Esophagus mucosa (tissue), 1 donor: ENCODE measurements around the gene FAM187B. TPM values are rescaled to one million over a fixed set of nuclear protein-coding genes. Genes with fewer than 3 reads are reported as not detected.
A peak's percentile ranks its signal among the peaks of the same experiment; 100 is the strongest.

ENCODE experiments used
- ATAC-seq: fragments of 200-7000 bp; cut with Tn5 transposase; one replicate; pipeline ENCODE4 v1.9.1; 2020
- total RNA-seq: library from RNA; stranded (reverse); gene quantifications from one replicate; pipeline ENCODE4 v1.2.4, GENCODE V29; 2023
- donor health status: DM: yes; HTN: yes; CAD: no.

The FAM187B gene
- not detected for total RNA-seq

DNA sequence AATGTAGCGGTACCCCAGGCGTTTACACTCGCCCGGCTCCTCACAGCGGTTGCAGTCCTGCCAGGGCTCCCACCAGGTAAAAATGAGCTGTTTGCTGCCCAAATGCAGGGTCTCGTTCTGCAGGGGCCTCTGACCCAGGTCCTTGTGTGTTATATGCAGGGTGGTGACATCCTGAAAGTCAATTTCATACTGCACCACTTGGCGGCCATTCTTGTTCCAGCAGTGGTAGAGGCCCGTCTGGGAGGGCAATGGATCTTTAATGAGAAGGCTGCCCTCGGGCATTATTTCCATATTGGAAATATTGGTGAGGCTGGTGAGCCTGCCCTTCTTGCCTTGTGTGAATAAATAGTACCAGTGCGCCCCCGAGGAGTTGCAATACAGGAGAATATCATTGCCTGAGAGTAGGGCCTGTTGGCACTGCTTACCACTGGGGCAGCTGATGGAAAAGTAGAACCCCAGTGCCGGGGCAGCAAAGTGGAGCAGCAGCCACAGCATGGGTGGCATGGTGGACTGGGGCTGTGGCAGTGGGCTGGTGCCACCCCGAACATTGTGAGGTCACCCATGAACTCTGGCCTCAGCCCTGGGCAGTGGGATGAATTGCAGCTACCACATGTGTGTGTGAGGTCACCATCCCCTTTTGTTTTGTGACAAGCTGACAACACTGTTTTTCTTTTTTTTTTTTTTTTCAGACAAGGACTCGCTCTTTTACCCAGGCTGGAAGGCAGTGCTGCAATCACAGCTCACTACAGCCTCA is at the start of gene FAM187B:
TSS of gene FAM187B (minus strand) at position 563 of the 754 bp plus-strand sequence. CDS start at position 504, 59 bp downstream.
- no peak for ATAC-seq

DNA sequence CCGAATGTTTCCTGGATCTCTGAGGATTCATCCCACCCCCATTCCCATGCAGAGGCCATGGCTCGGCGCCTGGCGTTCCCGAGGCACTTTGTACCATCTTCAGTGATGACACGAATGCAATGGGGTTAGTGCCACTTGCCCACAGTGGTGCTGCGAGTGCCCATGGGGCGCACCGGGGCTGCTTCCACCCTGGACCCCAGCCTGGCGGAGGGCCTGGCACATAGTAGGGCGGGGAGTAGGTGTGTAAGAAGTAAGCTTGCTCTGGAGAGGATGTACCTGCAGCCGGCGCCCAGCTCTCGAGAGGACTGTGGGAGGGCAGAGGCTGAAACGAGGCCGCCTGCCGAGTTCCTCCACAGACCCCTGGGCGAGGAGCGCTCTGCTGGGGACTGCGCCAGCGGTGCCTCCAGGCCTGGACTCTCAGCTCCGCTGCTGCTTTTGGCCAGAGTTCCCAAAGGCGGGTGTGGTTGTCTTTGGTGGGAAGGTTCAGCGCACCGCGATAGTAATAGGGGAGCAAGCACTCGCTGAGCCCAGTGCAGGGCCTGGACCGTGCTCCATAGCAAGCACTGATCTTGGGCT is 48.3 kb upstream of the FAM187B start:
- ATAC-seq: no peak

DNA sequence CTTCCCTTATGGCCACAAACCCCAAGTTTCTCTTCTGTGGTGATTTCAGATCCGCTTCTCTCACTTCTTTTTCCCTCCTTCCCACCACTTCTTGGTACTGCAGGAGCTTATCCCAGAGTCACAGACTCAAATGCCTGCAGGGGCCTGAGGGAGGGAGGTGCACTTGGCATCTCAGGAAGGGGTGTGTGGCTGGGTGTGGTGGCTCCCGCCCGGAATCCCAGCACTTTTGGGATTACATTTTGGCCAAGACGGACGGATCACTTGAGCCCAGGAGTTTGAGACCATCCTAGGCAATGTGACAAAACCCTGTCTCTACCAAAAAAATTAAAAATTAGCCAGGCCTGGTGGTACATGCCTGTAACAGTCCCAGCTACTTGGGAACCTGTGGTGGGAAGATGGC is 45.8 kb upstream of the FAM187B start:
- ATAC-seq: no peak

DNA sequence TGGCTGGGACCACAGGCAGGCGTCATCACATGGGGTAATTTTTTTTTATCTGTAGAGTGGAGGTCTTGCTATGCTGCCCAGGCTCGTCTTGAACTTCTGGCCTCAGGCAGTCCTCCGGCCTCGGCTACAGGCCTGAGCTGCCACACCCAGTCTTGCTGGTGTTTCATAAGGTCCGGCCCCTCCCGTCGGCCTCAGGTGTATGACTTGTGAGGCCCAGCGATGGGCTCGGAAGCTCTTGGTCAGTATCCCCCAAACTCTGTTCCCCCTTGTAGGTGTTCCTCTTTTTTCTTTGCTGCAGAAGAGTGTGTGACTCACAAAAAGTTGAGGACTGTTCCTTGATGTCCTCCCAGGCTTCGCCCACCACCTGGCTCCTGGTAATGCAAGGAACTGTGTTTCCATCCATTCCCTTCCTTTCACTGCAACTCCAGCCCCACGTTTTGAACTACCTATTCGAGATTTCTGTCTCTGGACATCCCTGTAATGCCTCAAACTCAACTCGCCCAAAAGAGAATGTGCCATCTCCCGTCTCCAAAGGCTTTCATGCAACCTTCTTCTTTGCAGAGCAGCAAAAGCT is 45.2 kb upstream of the FAM187B start:
- ATAC-seq: no peak

GRCh38 chr19:35272954-35273649 is 44.6 kb upstream of the FAM187B start:
- ATAC-seq: no peak

DNA sequence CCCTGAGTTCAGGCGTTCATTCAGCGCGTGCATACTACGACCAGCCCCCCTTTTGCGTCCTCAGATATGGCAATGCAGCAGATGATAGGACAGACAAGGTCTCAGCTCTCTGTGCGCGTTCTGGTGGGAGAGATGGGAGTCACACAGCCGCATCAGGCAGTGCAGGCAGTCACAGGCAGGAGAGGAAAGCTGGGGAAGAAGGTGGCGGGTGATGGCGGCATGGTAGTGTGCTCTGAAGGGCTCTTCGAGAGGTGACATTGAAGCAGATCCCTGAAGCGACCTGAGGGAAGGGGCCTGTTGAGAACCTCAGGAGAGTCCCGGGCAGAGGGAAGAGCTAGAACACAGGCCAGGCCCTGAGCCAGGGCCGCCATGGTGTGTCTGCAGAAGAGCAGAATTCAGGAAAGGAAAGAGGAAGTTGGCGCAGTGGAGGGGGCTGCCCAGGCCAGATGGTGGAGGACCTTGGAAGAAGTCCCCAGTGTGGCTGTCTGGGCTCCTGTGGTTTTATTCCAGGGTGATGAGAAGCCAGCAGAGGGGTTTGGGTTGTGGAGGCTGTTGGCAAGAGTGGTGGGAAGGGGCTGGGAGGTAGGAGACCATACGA is 43.7 kb upstream of the FAM187B start:
- ATAC-seq: no peak

DNA sequence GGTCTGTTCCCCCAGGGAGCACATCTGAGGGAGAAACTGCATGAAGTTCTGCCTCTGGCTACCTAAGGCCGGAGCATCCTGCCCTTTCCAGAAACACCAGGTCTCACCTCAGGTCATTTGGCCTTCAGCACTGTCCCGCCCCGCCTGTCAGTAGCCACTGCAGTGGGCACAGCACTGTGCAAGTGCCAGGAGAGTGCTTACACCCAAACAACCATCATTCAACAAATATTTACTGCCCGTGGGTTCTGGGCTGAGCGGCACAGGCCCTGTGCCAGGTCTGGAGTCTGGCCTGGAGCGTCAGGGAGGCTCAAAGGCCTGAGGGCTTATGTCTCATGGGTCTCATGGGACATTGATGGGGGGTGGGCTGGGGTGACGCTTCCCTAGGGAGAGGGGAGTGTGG is 43.0 kb upstream of the FAM187B start:
- no peak for ATAC-seq

DNA sequence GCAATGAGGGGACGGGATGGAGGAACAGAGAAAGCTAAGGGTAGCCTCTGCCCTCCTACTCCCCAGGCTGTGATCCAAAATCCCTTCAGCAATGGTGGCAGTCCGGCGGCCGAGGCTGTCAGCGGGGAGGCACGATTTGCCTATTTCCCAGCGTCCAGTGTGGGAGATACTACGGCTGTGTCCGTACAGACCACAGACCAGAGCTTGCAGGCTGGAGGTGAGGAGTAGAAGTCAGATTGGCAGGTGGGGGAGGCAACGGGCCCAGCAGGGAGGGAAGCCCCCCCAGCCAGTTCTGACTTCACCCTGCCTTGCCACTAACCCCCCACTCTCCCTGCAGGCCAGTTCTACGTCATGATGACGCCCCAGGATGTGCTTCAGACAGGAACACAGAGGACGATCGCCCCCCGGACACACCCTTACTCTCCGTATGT is 41.9 kb upstream of the FAM187B start:
- no peak for ATAC-seq

DNA sequence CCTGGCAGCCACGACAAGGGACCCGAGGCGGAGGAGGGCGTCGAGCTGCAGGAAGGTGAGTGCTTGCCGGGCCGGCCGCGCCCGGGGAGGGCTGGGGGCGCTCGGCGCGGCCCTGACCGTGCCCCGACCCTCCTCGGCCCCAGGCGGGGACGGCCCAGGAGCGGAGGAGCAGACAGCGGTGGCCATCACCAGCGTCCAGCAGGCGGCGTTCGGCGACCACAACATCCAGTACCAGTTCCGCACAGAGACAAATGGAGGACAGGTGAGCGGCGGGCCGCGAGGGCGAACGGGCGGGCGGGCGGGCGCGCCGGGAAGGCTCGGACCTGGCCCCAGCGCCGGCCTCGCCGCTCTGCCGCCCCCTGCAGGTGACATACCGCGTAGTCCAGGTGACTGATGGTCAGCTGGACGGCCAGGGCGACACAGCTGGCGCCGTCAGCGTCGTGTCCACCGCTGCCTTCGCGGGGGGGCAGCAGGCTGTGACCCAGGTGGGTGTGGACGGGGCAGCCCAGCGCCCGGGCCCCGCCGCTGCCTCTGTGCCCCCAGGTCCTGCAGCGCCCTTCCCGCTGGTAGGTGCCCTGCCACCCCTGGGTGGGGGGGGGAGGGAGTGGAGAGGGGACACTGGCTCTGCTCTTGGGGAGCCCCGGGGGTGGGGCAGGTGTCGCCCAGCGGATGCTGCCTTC is 41.0 kb upstream of the FAM187B start:
- peak; percentile 51 for ATAC-seq

DNA sequence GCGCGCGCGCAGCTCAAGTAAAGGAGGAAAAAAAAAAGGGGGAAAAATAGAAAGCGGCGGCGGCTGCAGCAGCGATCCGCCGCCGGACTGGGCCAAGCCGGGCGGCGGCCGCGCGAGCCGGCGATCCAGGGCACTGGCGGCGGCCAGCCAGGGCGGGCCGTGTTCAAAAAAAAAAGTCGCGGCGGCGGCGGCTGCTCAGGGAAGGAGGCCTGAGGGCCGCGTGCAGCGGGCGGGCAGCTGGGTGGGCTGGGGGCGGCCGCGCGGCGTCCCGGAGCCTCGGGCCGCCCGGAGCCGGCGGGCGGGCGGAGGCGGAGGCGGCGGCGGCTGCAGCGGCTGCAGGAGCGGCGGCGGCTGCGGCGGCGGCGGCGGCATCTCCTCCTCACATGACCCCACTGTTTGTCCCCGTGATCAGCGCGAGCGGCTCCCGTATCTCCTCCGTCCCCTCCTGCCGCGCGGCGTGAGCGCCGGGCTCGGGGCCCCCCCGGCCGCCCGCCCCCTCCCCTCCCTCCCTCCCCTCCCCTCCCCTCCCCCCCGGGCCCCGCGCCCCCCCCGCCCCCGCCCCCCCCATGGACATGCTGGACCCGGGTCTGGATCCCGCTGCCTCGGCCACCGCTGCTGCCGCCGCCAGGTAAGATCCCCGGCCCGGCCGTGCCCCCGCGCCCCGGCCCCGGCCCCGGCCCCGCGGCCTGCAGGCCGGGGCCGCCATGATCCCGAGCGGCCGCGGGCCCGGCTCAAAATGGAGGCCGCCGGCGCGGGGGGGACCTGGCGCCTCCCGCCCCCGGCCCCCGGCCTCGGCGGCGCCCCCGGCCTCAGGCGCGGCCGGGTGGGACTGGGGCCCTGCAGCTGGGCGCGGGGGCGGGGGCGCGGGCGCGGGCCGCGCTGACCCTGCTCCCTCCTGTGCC is 40.2 kb upstream of the FAM187B start, which contains the start of gene USF2:
TSS of gene USF2 (plus strand) at position 427 of the 902 bp plus-strand sequence. CDS start at position 567, 140 bp downstream.
- no peak for ATAC-seq

DNA sequence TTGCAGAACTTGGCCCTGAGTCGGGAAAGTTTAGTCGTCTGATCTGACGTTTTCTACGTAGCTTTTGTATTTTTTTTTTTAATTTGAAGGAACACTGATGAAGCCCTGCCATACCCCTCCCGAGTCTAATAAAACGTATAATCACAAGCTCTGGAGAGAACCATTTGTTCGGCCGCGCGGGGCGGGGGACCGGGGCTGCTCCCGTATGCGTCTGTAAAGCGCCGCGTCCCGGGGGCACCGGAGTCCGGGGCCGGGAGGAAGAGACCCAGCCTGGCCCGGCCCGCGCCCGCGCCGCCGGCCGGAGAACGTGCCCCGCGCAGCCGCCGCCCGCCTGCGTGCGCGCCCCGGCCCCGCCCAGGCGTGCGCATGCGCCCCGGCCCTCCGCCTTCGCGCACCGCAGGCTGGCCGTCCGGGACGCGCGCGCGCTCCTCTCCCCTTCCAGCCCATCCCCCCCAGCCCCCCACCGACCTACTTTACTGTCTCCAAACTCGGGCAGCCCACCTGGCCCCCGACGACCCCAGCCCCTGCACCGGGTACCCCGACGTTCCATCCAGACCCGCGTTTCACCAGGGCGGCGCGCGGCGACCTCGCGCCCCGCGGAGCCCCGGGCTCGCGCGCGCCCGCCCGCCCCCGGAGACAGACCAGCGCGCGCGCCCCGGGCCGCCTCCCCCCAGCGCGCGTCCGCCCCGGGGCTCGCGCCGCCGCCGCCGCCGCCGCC is 39.4 kb upstream of the FAM187B start:
- peak; percentile 66 for ATAC-seq

- peak; percentile 13 for ATAC-seq
Measured at GRCh38 chr19:35267353-35267817, 38.8 kb upstream of the FAM187B start.

DNA sequence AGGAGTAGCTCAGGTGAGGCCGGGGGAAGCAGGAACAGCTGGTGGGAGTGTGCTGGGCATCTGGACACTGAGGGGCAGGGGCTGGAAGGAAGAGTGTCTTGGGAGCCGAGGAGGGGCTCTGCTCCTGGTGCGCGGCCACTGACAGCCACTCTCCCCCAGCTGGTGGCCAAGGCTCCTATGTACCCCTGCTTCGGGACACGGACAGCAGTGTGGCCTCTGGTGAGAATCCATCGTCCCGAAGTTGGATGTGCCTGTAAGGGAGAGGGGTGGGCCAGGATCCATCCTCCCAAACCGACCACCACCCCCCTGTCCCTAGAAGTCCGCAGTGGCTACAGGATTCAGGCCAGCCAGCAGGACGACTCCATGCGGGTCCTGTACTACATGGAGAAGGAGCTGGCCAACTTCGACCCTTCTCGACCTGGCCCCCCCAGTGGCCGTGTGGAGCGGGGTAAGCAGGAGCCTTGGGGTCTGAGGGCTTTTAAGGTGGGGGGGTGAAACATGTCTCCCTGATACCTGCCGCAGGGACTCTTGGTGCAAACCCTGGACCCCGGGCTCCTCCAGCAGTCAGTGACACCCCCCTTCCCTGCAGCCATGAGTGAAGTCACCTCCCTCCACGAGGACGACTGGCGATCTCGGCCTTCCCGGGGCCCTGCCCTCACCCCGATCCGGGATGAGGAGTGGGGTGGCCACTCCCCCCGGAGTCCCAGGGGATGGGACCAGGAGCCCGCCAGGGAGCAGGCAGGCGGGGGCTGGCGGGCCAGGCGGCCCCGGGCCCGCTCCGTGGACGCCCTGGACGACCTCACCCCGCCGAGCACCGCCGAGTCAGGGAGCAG is 38.2 kb upstream of the FAM187B start:
- ATAC-seq: peak; percentile 3

- ATAC-seq: no peak
Measured at GRCh38 chr19:35265900-35266519, 37.5 kb upstream of the FAM187B start.

DNA sequence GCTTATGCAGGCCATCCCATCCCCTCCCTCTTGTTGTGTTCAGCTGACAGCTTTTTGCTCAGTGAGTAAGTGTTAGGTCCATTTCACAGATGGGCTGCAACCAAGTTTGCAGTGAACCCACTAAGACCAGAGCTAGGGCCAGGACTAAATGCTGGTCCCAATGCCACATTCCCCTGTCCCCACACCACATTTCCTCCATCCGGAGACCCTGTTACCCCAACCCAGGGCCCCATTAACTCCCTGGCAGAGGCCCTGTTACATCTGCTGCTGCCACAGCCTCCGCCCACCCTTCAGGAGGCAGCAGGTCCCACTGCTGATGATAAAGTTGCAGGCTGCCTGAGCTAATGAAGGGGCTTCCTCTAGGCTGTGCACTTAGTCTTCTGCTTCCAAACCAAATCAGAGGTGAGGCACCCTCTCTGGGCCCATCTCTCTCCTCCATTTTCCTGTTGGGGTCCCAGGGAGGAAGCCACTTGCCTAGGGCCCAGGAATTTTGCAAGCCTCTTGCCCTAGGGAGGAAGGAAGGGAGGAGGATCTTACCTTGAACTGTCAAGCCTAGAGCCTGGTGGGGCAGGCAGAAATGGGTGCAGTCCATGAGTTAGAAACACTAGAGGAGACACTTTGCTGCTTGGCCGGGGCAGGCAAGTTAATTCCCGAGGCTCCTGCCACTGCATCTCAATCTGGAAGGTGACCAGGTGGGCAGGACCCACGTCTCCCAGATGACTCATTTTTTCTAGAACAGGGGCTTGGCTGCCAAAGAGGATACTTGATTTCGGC is 36.8 kb upstream of the FAM187B start:
- ATAC-seq: no peak

GRCh38 chr19:35264268-35265125 is 36.0 kb upstream of the FAM187B start:
- ATAC-seq: no peak
